NCI-H1092 treated with DMSO at 0.1 percent for 48 hours (cell line): ENCODE data around the gene BLM.
A peak's percentile ranks its signal among the peaks of the same experiment; 100 is the strongest.

Experiments used
- DNase-seq: peaks from one replicate; lab custom pipeline; 2025; lab: John Stamatoyannopoulos, UW

Gene BLM

GRCh38 chr15:90691982-90692773, 25.0 kb upstream of the BLM start:
- no peak for DNase-seq

GRCh38 chr15:90694987-90695386, 22.2 kb upstream of the BLM start:
- DNase-seq: no peak

- DNase-seq: no peak
These were observed 20.0 kb upstream of the BLM start for GRCh38 chr15:90697175-90697574.

GRCh38 chr15:90698629-90699028, 18.5 kb upstream of the BLM start:
- DNase-seq: no peak

GRCh38 chr15:90701048-90701447, 16.1 kb upstream of the BLM start:
- no peak for DNase-seq

GRCh38 chr15:90701880-90702630, 15.1 kb upstream of the BLM start:
- DNase-seq: no peak

- DNase-seq: no peak
These were observed 13.7 kb upstream of the BLM start for GRCh38 chr15:90703455-90703854.

- DNase-seq: no peak
These were observed 11.9 kb upstream of the BLM start for GRCh38 chr15:90705212-90705611.

GRCh38 chr15:90706394-90707327, 10.5 kb upstream of the BLM start:
- peak; percentile 80 for DNase-seq

- DNase-seq: no peak
These were observed 9.7 kb upstream of the BLM start for GRCh38 chr15:90707489-90707888.

GRCh38 chr15:90708516-90708915, 8.6 kb upstream of the BLM start:
- no peak for DNase-seq

- DNase-seq: no peak
These were observed 7.9 kb upstream of the BLM start for GRCh38 chr15:90709278-90709677.

- DNase-seq: no peak
These were observed 6.6 kb upstream of the BLM start for GRCh38 chr15:90710436-90711027.

- no peak for DNase-seq
These were observed 5.7 kb upstream of the BLM start for GRCh38 chr15:90711418-90711824.

- no peak for DNase-seq
These were observed 5.3 kb upstream of the BLM start for GRCh38 chr15:90711842-90712241.

GRCh38 chr15:90713081-90713480, 4.1 kb upstream of the BLM start:
- no peak for DNase-seq

- DNase-seq: no peak
These were observed 700 bp upstream of the BLM start for GRCh38 chr15:90716317-90716975.

- no peak for DNase-seq
These were observed 1.1 kb downstream of the BLM start for GRCh38 chr15:90718232-90718631.

GRCh38 chr15:90720131-90720530, 3.0 kb downstream of the BLM start:
- no peak for DNase-seq

GRCh38 chr15:90729261-90729660, 12.1 kb downstream of the BLM start:
- no peak for DNase-seq

- no peak for DNase-seq
These were observed 13.1 kb downstream of the BLM start for GRCh38 chr15:90730290-90730689.
